ENCODE results near the gene SLC20A1. TPM values are rescaled to one million over a fixed set of nuclear protein-coding genes. Genes with fewer than 3 reads are reported as not detected.

Gene SLC20A1
- total and polyA plus RNA-seq, 2 of the 4 experiments (the other 2 are of a cell fraction) = 93.6 to 94.1 TPM

GRCh38 chr2:112679484-112679883 lies 33.7 kb downstream of the SLC20A1 start:
- Histone ChIP-seq H2AK5ac (ENCODE audit: low read depth, low read length) (no peak overlapping the region), H3K79me1 (ENCODE audit: low read depth in 1 of 2, low read length in 2 of 2) (no peaks in the 10 kb centered on the region), H4K5ac (ENCODE audit: low read depth, low read length) (no peak overlapping the region), H4K91ac (ENCODE audit: insufficient read depth, low read depth, low read length) (no peak overlapping the region), H3K27me3 (ENCODE audit: control insufficient read depth, insufficient read depth, low read length) (no peaks in the 10 kb centered on the region), H3K4me3 (ENCODE audit: insufficient read depth, low read depth, low read length) (no peak overlapping the region), H3K4me2 (ENCODE audit: low read depth, low read length) (no peak overlapping the region), H3K56ac (ENCODE audit: extremely low read depth, insufficient read depth, low read length) (no peak overlapping the region), H2BK120ac (ENCODE audit: low read depth, low read length) (no peak overlapping the region), H3K9me1 (ENCODE audit: insufficient read depth, low read length) (no peaks in the 10 kb centered on the region), H2BK20ac (ENCODE audit: low read depth, low read length) (no peak overlapping the region), H3K4me1 (ENCODE audit: control insufficient read depth, insufficient read depth, low read length) (no peaks in the 10 kb centered on the region), H2AK9ac (replicated peaks; ENCODE audit: low read depth, low read length, poor library complexity) (peak overlapping the region; percentile 21), H3K9ac (ENCODE audit: low read depth, low read length) (no peak overlapping the region), H3K9me3 (ENCODE audit: control insufficient read depth, insufficient read depth, low read length) (no peaks in the 10 kb centered on the region), H4K8ac (ENCODE audit: low read depth in 2 of 2, low read length in 2 of 2) (no peak overlapping the region), H3K27ac (ENCODE audit: insufficient read depth, low read length) (no peak overlapping the region), H3K4ac (ENCODE audit: low read depth, low read length) (no peak overlapping the region), H3K14ac (replicated peaks; ENCODE audit: low read depth, low read length) (no peak overlapping the region), H3K23ac (ENCODE audit: low read depth, low read length) (peak overlapping the region; percentile 42; the same call in 1 of the 2 replicates), H4K20me1 (ENCODE audit: insufficient read depth, low read length) (no peaks in the 10 kb centered on the region), H3K18ac (ENCODE audit: low read depth, low read length) (no peak overlapping the region), H3K36me3 (ENCODE audit: control insufficient read depth, insufficient read depth, low read length) (no peaks in the 10 kb centered on the region), H2AFZ (replicated peaks; ENCODE audit: low read length, poor library complexity) (peak overlapping the region; percentile 73), H2BK15ac (ENCODE audit: low read depth, low read length) (no peak overlapping the region), H2BK5ac (ENCODE audit: low read depth, low read length, poor library complexity, severe bottlenecking) (no peak overlapping the region)
- DNase-seq (no peak), ATAC-seq (ENCODE audit: low read depth) (peak; percentile 35; the same call in 1 of the 2 replicates)
- dilution Hi-C loops (cut with HindIII; ENCODE audit: low sequenced_read_pairs, unreplicated experiment) = no loop called here
- TF ChIP-seq MXI1 (IDR thresholded peaks at IDR 0.05; ENCODE audit: borderline replicate concordance, low read depth, low read length) (no peak), MAZ (IDR thresholded peaks at IDR 0.05; ENCODE audit: borderline replicate concordance, low read depth, low read length) (no peak), USF2 (IDR thresholded peaks at IDR 0.05; ENCODE audit: low read depth, low read length) (no peak), POLR2A (IDR thresholded peaks at IDR 0.05; ENCODE audit: low read depth, low read length) (no peak), RAD21 (IDR thresholded peaks at IDR 0.05; ENCODE audit: low read length) (no peak), MAFK (IDR thresholded peaks at IDR 0.05; ENCODE audit: low read depth, low read length) (no peak), CTCF (conservative IDR thresholded peaks at IDR 0.05; ENCODE audit: low read depth, low read length) (no peak), BHLHE40 (IDR thresholded peaks at IDR 0.05; ENCODE audit: low read depth, low read length) (no peak), RFX5 (IDR thresholded peaks at IDR 0.05; ENCODE audit: low read depth, low read length) (no peak), RCOR1 (IDR thresholded peaks at IDR 0.05; ENCODE audit: insufficient replicate concordance, low read length) (no peak), CHD1 (IDR thresholded peaks at IDR 0.05; ENCODE audit: low read depth, low read length) (no peak), CEBPB (IDR thresholded peaks at IDR 0.05; ENCODE audit: low read depth, low read length) (no peak), SMC3 (IDR thresholded peaks at IDR 0.05; ENCODE audit: low read depth, low read length) (no peak)
- POLR2A ChIA-PET (ENCODE audit: unreplicated experiment) = no interaction called here
- in situ Hi-C loops (cut with MboI; ENCODE audit: low sequenced_read_pairs) = no loop called here
- no TSS peak for BruUV-seq (replicated peaks)
- intact Hi-C loops (cut with micrococcal nuclease) = no loop called here
- no CpG with 5 or more reads among the region's 3 CpGs for WGBS, 2 experiments (ENCODE audit: extremely low coverage in 2 of 2, insufficient read length in 1 of 2)
- CTCF ChIA-PET = interaction anchor here (0.6 to 1.4 kb wide), 3 partner anchors 11 to 47 kb away, joined by 3 to 5 read pairs (median 3); no protein-coding TSS in a partner anchor
